ENCODE measurements around the gene MXD3.
"Not testable (repeated sequence)": the region's sequence is repeated elsewhere in the genome, so short reads cannot be mapped to it uniquely, and the experiment has no call there.

MXD3 gene

DNA sequence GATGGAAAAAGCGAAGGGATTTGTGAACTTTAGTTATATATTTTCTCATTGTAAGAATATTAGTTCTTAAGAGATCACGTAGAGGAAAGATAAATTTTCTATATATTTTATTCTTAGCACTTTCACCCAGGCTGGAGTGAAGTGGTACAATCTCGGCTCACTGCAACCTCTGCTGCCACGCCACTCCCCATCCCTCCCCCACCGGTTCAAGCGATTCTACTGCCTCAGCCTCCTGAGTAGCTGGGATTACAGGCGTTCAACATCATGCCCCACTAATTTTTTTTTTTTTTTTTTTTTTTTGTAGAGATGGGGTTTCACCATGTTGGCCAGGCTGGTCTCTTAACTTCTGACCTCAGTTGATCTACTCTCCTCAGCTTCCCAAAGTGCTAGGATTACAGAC lies 50.7 kb downstream of the MXD3 start:
- no peak for DNase-seq

DNA sequence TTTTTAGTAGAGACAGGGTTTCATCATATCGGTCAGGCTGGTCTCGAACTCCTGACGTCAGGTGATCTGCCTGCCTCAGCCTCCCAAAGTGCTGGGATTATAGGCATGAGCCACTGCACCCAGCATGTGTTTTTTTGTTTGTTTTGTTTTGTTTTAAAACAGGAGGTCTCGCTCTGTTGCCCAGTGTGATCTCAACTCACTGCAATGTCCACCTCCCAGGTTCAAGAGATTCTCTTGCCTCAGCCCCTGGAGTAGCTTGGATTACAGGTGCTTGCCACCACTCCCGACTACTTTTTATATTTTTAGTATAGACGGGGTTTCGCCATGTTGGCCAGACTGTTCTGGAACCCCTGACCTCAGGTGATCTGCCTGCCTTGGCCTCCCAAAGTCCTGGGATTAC lies 53.0 kb downstream of the MXD3 start:
- DNase-seq, result not testable (repeated sequence)

All from COR-L47 (cell line).